ENCODE results near the gene NRXN2.

DNA sequence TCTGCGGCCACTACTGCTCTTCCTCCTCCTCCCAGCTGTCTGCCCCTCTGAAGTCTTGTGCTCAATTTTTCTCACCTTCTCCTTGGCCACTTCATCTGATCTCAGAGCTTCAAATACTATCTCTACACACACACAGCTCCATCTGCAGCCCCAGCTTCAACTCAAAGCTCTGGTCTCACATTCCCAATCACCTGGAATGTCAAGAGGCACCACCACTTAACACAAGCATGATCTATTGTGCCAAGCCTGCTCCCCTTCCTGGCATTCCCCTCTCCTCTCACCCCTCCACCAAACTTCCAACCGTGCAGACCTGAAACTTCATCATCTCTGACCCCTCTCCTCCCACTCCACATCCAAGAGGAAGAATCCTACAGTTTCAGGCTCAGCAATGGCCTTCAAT, 17.5 kb downstream of the NRXN2 start:
- TF ChIP-seq EZH2 (IDR thresholded peaks at IDR 0.05; ENCODE audit: borderline replicate concordance, control insufficient read depth, low read depth, low read length) (no peak), ZNF274 (IDR thresholded peaks at IDR 0.05; ENCODE audit: insufficient read depth, insufficient read length) (no peak), SMAD5 (IDR thresholded peaks at IDR 0.05; ENCODE audit: low read depth) (no peak)
